Measurements from ENCODE around the gene CNNM1.

Gene CNNM1

DNA sequence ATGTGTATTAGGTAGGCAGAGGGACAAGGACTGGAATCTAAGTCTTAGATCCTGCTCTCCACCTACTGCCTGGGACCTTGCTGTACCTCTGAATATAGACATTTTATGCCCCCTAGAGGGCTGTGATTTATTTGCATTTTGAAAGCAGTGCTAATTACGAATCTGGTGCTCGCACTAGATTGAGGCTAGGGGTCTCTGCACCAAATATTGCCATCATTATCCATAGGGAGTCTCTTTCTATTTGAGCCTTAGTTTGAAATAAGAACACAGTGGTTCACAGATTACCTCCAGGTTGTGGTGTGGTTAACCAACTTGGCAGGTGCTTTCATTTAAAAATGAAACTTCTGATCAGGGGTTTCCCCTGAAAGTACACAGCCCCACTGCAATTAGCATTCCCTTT lies 41.8 kb downstream of the CNNM1 start:
- ATAC-seq (replicated peaks) (peak; percentile 67 to 74), DNase-seq (no peak)
- Mint-ChIP-seq H3K9me3 (no peaks in the 10 kb centered on the region), H3K36me3 (no peaks in the 10 kb centered on the region), H3K4me3 (no peak overlapping the region), H3K27me3 (peaks cover 5 to 8% of the 10 kb centered on the region in 2 donors), H3K4me1 (peaks cover 5 to 11% of the 10 kb centered on the region in 2 donors), H3K27ac (no peak overlapping the region)

DNA sequence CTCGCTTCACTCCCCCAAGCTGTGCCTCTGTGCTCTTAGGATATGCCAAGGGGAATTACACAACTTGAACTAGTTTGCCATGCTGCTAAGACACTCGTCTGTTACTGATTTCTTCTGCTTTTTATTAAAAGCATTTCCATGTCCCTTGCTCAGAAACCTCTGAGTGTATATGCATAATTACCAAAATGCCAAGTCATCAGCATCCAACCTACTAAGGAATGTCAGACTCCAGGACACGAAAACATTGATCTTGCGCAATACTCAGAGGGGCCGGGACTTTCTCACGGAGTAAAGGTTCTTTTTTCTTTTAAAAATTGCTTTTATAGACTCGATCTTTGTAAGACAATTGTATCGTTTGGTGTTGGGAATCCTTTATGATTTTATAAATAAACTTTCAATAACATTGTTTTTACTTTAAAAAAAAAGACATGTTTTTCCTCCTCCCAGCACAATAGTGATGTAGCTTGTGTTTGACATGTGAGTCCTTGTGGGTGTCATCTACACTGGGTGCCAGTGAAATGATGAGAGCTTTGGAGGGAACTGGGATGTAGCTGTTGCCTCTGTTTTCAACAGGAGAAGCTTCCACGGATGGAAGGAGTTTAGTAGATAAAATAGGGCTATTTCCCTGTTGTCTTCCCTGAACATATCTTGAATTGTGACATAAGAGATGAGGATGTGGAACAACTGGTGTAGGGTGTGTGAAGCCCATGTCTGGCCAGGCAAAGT lies 43.6 kb downstream of the CNNM1 start:
- H3K27ac Mint-ChIP-seq = no peak overlapping the region
- no peak for ATAC-seq (replicated peaks)
- no peaks in the 10 kb centered on the region for H3K9me3 Mint-ChIP-seq
- H3K27me3 Mint-ChIP-seq = peaks cover 5 to 8% of the 10 kb centered on the region in 2 donors
- peaks cover 5 to 11% of the 10 kb centered on the region in 2 donors for H3K4me1 Mint-ChIP-seq
- DNase-seq = no peak
- no peak overlapping the region for H3K4me3 Mint-ChIP-seq
- no peaks in the 10 kb centered on the region for H3K36me3 Mint-ChIP-seq

DNA sequence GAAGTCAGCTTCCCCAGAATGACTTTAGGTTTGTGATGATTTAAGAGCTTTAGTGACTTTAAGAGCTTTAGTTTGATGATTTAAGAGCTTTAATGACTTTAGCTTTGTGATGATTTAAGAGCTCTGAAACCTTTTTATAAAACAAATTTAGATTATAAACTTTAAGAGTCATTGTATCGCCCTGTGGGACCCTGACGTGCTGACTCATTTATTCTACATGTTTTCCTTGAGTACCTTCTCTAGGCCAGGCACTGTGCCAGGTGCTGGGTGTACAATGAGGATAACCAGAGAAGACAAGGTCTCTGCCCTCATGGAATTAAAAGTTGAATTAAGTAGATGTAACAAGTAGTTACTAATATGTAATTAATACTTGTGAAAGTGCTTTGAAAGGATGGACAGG lies 45.4 kb downstream of the CNNM1 start:
- Mint-ChIP-seq H3K27me3 (peaks cover 4 to 9% of the 10 kb centered on the region in 2 donors), H3K4me3 (no peak overlapping the region), H3K4me1 (peaks cover 5 to 11% of the 10 kb centered on the region in 2 donors), H3K36me3 (no peaks in the 10 kb centered on the region), H3K27ac (no peak overlapping the region), H3K9me3 (no peaks in the 10 kb centered on the region)
- DNase-seq (no peak), ATAC-seq (replicated peaks) (no peak)

DNA sequence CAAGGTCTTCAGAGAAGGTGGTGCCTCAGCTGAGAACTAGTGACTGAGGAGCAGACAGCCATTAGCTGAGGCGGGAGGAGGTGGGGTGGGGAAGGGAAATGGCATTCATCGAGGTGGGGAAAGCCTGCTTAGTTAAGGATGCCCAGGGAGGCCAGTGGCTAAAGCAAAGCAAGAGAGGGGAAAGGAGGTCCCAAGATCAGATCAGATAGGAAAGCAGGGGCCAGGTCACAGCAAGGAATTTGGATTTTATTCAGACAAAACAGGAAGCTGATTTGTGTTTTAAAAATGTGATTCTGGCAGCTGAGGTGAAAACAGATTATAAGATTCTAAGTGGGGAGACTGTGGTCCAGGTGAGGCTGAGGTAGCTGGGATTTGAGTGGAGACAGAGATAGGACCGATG lies 45.8 kb downstream of the CNNM1 start:
- no peak for ATAC-seq (replicated peaks)
- Mint-ChIP-seq H3K27ac (no peak overlapping the region), H3K27me3 (peaks cover 0 to 6% of the 10 kb centered on the region in 2 donors)

DNA sequence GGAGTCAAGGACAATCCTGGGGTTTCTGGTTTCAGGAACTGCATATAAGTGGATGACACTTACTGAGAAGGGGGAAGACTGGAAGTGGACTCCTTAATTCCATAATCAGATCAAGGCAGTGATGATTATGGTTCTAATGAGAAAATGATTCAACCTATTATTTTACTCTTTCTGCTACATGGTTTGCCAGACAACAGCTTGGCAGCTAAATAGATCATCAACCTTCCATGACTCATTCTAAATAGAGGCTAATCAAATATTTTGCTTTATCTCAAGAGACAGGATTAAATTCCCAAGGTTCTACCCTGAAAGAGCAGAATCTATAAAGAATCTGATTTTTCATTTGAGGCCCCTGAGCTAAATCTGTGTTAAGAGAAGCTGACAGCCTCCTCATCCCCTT lies 46.3 kb downstream of the CNNM1 start:
- ATAC-seq (replicated peaks) (no peak), DNase-seq (no peak)
- H3K4me3 Mint-ChIP-seq = no peak overlapping the region
- no peaks in the 10 kb centered on the region for H3K9me3 Mint-ChIP-seq
- no peaks in the 10 kb centered on the region for H3K36me3 Mint-ChIP-seq
- H3K27ac Mint-ChIP-seq = no peak overlapping the region
- H3K27me3 Mint-ChIP-seq = peaks cover 0 to 6% of the 10 kb centered on the region in 2 donors
- peaks cover 5 to 11% of the 10 kb centered on the region in 2 donors for H3K4me1 Mint-ChIP-seq

More for the DNA sequence above, 45.8 kb downstream of the CNNM1 start:
- no peak for DNase-seq
- H3K36me3 Mint-ChIP-seq = no peaks in the 10 kb centered on the region
- peaks cover 5 to 11% of the 10 kb centered on the region in 2 donors for H3K4me1 Mint-ChIP-seq
- H3K4me3 Mint-ChIP-seq = no peak overlapping the region
- no peaks in the 10 kb centered on the region for H3K9me3 Mint-ChIP-seq

DNA sequence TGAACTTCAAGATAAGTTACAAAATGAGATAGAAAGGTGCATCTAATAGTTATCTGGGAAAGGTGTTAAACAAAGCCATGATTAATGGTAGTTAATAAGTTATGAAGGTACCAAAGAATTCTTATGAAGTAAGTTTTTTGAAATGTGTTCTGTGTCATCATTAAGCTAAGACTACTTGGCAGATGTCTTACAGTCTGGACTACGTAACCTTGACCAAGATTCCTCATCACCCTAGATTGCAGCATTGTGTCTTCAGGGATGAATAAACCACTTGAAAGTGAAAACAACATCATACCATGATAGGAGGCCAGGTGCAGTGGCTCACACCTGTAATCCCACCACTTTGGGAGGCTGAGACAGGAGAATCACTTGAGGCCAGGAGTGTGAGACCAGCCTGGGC lies 53.0 kb downstream of the CNNM1 start:
- Mint-ChIP-seq H3K27ac (no peak overlapping the region), H3K36me3 (no peaks in the 10 kb centered on the region), H3K9me3 (no peaks in the 10 kb centered on the region), H3K4me3 (no peak overlapping the region), H3K27me3 (peaks cover 4 to 6% of the 10 kb centered on the region in 2 donors), H3K4me1 (no peaks in the 10 kb centered on the region)
- DNase-seq = no peak
- no peak for ATAC-seq (replicated peaks)

DNA sequence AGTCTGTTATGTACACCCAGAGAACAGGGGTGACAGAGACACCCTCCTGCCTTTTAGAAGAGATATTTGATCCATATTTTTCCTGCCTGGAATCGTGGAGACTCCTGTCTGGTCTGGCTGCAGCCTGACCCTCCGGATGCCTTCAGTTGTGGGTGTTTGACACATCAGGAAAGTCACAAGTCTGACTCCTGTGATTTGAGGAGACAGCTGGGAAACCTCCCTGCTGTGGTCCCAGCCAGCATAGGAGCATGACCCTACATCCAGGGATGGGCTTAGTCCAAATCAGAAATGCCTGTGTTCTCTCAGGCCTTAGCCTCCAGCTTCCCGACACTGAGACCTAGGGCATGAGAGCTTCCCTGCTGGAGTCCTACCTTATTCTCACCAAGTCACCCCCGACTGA lies 57.9 kb downstream of the CNNM1 start:
- ATAC-seq (replicated peaks) = no peak
- DNase-seq = no peak
- H3K4me1 Mint-ChIP-seq = no peaks in the 10 kb centered on the region
- no peak overlapping the region for H3K4me3 Mint-ChIP-seq
- H3K27me3 Mint-ChIP-seq = peaks cover 0 to 4% of the 10 kb centered on the region in 2 donors
- H3K9me3 Mint-ChIP-seq = no peaks in the 10 kb centered on the region
- H3K27ac Mint-ChIP-seq = no peak overlapping the region
- no peaks in the 10 kb centered on the region for H3K36me3 Mint-ChIP-seq

DNA sequence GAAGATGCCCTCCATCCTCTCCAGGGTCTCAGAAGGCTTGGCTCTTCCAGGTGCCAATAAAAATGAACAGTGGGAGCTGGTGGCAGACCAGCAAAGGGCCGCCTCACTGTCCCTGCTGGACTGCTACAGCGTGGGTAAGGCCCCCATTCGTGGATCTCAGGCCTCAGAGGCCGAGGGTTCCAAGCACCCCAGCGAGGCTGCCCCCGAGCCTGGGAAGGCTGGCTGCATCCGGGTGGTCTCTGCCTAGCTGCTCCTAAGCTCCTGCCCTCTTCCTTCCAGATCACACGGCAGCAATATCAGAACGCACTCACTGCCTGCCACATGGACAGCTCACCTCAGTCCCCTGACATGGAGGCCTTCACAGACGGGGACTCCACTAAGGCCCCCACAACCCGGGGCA lies 58.4 kb downstream of the CNNM1 start:
- Mint-ChIP-seq H3K4me3 (no peak overlapping the region), H3K27me3 (peaks cover 0 to 4% of the 10 kb centered on the region in 2 donors), H3K27ac (no peak overlapping the region), H3K36me3 (no peaks in the 10 kb centered on the region), H3K4me1 (no peaks in the 10 kb centered on the region), H3K9me3 (no peaks in the 10 kb centered on the region)
- ATAC-seq (replicated peaks) (no peak), DNase-seq (no peak)

DNA sequence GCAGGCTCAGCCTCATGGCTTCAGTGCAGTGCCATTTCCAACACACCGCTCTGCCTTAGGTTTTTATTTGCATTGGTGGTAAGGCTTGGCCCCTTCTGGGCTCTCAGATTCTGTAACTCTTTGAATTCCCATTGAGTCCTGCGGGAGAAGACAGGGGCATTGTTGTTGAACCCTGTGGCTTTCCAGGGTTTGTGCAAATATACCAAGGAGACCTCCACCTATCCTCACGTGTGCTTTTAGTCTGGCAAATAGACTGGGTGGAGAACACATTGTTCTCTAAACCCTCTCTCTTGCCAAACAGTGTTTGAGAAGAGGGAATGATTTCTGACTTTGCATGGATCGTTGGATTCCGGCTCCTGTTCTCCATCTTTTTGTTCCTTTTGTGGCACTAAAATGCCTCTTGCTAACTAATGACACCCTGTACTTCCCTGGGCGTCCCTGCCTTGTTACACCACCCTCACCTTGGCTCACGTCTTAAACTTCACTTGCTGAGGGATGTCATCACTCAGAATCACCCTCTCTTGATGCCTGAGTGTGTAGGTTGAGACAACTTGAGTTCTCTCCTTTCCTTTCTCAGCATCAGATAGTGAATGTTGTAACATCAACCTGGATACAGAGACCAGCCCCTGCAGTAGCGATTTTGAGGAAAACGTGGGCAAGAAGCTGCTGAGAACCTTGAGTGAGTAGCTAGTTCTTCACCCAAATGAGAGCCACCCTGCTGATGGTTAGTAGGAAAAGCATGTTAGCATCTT lies 60.7 kb downstream of the CNNM1 start:
- no peak for ATAC-seq (replicated peaks)
- no peak overlapping the region for H3K27ac Mint-ChIP-seq
- H3K36me3 Mint-ChIP-seq = peaks cover 0 to 3% of the 10 kb centered on the region in 2 donors
- DNase-seq = no peak
- no peak overlapping the region for H3K4me3 Mint-ChIP-seq
- H3K4me1 Mint-ChIP-seq = peaks cover 1 to 6% of the 10 kb centered on the region in 2 donors
- H3K27me3 Mint-ChIP-seq = peaks cover 0 to 4% of the 10 kb centered on the region in 2 donors
- no peaks in the 10 kb centered on the region for H3K9me3 Mint-ChIP-seq

DNA sequence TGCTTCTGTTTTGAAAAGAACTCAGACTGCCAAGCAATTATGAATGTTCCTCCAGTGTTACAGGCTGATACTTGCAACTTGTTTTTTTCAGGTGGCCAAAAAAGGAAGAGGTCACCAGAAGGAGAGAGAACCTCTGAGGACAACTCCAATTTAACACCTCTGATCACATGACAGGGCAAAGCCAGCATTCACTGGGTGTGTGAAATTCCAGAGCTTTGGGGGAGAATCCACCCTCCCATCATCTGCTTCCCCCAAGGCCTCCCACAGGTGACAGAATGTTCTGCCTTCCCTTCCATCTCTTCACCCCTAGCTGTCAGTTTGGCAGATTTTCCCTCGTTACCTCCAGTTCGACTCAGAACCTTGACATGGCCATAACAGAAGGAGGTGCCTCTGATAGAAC lies 62.2 kb downstream of the CNNM1 start:
- Mint-ChIP-seq H3K27me3 (no peaks in the 10 kb centered on the region), H3K4me1 (peaks cover 1 to 6% of the 10 kb centered on the region in 2 donors), H3K27ac (no peak overlapping the region), H3K36me3 (peaks cover 4 to 8% of the 10 kb centered on the region in 2 donors), H3K4me3 (no peak overlapping the region), H3K9me3 (no peaks in the 10 kb centered on the region)
- ATAC-seq (replicated peaks) (no peak), DNase-seq (no peak)

DNA sequence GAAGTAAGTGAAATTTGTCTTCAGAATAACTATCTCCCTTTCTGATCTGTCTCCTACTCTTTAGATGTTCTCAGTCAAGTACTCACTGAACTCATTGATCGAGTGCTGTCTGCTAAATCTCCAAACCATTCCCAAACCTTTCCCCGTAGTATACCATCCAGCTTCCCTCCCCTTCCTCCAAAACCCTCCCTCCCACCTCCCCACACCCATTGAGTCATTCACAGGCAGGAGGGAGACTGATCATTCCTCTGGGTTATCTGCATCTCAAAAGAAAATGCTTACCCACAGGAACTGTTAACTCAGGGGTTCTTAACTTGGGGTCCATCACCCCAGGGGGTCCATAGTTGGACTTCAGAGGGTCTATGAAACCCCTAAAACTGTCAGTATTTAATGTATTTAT lies 63.9 kb downstream of the CNNM1 start:
- H3K27me3 Mint-ChIP-seq = no peaks in the 10 kb centered on the region
- no peak overlapping the region for H3K27ac Mint-ChIP-seq
- H3K36me3 Mint-ChIP-seq = peaks cover 7 to 16% of the 10 kb centered on the region in 2 donors
- no peaks in the 10 kb centered on the region for H3K9me3 Mint-ChIP-seq
- peaks cover 1 to 6% of the 10 kb centered on the region in 2 donors for H3K4me1 Mint-ChIP-seq
- H3K4me3 Mint-ChIP-seq = no peak overlapping the region
- DNase-seq (no peak), ATAC-seq (replicated peaks) (no peak)

DNA sequence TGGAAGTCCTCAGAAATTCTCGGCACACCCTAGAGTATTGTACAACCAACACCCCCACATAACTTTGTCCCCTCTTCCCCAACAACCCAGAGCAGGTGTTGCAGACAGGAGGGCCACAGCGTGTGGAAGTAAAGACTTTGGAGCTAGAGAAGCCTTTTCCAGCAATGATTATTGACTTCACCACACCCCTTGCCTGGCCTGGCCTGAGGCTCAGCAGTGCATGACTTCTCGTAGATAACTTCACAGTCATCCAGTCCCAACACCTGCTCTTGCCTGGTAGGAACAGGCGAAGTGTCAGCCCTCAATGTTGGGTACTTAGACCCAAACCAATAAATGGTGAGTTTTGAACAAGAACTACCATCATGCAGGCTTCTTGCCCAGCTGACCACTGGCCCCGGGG lies 64.5 kb downstream of the CNNM1 start:
- Mint-ChIP-seq H3K36me3 (peaks cover 7 to 17% of the 10 kb centered on the region in 2 donors), H3K27me3 (no peaks in the 10 kb centered on the region), H3K4me3 (no peak overlapping the region), H3K4me1 (peaks cover 1 to 6% of the 10 kb centered on the region in 2 donors), H3K27ac (no peak overlapping the region), H3K9me3 (no peaks in the 10 kb centered on the region)
- ATAC-seq (replicated peaks) = peak in 1 of 2 donors; percentile 18
- DNase-seq = no peak

DNA sequence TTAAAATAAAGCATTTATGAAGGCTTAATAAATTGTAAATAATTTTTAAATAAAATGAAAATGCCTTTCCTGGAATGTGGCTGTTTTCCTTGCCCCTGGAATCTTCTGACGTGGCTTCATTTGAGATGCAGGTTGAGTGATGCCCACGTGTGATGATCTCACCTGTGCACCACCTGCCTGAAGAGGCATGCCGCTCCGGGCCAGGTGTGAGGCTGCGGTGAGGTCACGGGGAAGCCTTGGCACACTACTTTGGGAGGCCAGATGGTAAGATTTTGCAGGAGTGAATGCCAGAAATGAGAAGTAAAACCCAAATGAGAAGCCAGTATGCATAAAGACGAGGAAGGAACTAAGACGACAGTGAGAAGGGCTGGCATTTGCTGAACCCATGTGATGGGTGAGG lies 65.1 kb downstream of the CNNM1 start:
- Mint-ChIP-seq H3K4me1 (peaks cover 1 to 6% of the 10 kb centered on the region in 2 donors), H3K36me3 (peaks cover 7 to 17% of the 10 kb centered on the region in 2 donors), H3K4me3 (no peak overlapping the region), H3K9me3 (no peaks in the 10 kb centered on the region), H3K27ac (no peak overlapping the region), H3K27me3 (no peaks in the 10 kb centered on the region)
- DNase-seq (no peak), ATAC-seq (replicated peaks) (no peak)

DNA sequence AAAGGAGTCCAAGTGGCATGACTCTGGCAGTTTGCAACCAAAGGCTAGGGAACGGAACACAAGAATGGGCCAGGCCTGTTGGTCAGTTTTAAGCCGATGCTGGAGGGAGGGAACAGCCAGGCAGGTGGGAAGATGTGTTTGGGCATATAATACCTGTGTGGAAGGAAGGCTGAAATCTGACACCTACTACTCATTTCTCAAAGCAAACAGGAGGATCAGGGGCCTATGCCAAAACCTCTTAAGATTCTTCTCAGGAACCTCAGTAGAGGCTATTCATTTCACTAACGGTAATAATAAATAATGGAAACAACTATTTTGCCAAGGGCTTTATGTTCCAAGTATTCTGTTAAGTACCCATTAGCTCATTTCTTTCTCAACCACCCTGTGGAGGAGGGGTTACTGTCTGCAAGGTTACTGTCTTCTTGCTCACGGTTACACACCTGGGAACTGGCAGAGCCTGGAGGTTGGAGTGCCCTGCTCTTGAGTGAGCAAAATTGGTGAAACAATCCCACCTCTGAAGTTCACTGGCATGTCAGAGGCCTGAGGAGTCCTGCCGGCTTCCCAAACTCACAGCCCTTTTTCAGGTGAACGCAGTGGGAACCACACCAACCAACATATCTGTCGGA lies 65.7 kb downstream of the CNNM1 start:
- peaks cover 7 to 17% of the 10 kb centered on the region in 2 donors for H3K36me3 Mint-ChIP-seq
- H3K27me3 Mint-ChIP-seq = no peaks in the 10 kb centered on the region
- H3K4me3 Mint-ChIP-seq = no peak overlapping the region
- H3K27ac Mint-ChIP-seq = no peak overlapping the region
- peaks cover 1 to 6% of the 10 kb centered on the region in 2 donors for H3K4me1 Mint-ChIP-seq
- no peaks in the 10 kb centered on the region for H3K9me3 Mint-ChIP-seq
- ATAC-seq (replicated peaks) (no peak), DNase-seq (no peak)
